K562 (cell line): ENCODE data around the gene FUT6. TPM values are rescaled to one million over a fixed set of nuclear protein-coding genes. Genes with fewer than 3 reads are reported as not detected.
A peak's percentile ranks its signal among the peaks of the same experiment; 100 is the strongest.

Experiments
- ATF7 ChIP-seq: fragments of 450-650 bp; IDR thresholded peaks from 2 replicates; pipeline ENCODE4 v1.7.1; 2014; ENCODE audit warnings: mild to moderate bottlenecking, moderate library complexity
- CBX1 ChIP-seq: sonication (generic); IDR thresholded peaks from 2 replicates; pipeline ENCODE4 v1.6.1; 2016; ENCODE audit warnings: antibody characterized with exemption, low read depth, mild to moderate bottlenecking
- CCAR2 ChIP-seq: fragments of 200-400 bp; formaldehyde crosslinking; IDR thresholded peaks from 2 replicates; pipeline ENCODE4 v1.6.1; 2017; ENCODE audit warnings: mild to moderate bottlenecking, low read depth, low read length
- DPF2 ChIP-seq: fragments of 450-650 bp; IDR thresholded peaks from 2 replicates; pipeline ENCODE4 v1.6.1; 2016
- GABPB1 ChIP-seq: sonication (generic); formaldehyde crosslinking; IDR thresholded peaks from 2 replicates; pipeline ENCODE4 v1.8.0; 2022; ENCODE audit warnings: mild to moderate bottlenecking, missing genetic modification reagents
- HDAC1 ChIP-seq, 2 experiments: fragments of 450-650 bp; IDR thresholded peaks; 2 replicates each; pipeline ENCODE4 v1.6.1; 2016 to 2017; ENCODE audit warnings: inconsistent platforms in 1 of 2, mild to moderate bottlenecking in 1 of 2, moderate library complexity in 1 of 2
- KAT8 ChIP-seq: fragments of 450-650 bp; IDR thresholded peaks from 2 replicates; pipeline ENCODE4 v1.6.1; 2016; ENCODE audit warnings: low read depth, mild to moderate bottlenecking
- MIER1 ChIP-seq: fragments of 450-650 bp; IDR thresholded peaks from 2 replicates; pipeline ENCODE4 v1.6.1; 2016; ENCODE audit warnings: antibody characterized with exemption, mild to moderate bottlenecking, low read depth
- RBFOX2 ChIP-seq: fragments of 200-400 bp; formaldehyde crosslinking; IDR thresholded peaks from 2 replicates; pipeline ENCODE4 v1.6.1; 2017; ENCODE audit warnings: low read depth, mild to moderate bottlenecking, low read length, moderate library complexity
- RBM39 ChIP-seq: fragments of 200-400 bp; formaldehyde crosslinking; optimal IDR thresholded peaks from 2 replicates; pipeline ENCODE3; 2018; ENCODE audit warnings: low read depth, low read length
- SRSF7 ChIP-seq: fragments of 200-400 bp; formaldehyde crosslinking; optimal IDR thresholded peaks from 2 replicates; pipeline ENCODE3; 2017; ENCODE audit warnings: mild to moderate bottlenecking, low read depth, low read length
- TBP ChIP-seq: optimal IDR thresholded peaks from 2 replicates; pipeline ENCODE3; 2011; ENCODE audit warnings: low read depth, low read length, improper control_type of control experiment
- TEAD4 ChIP-seq, 2 experiments: sonication (generic) in 1 of 2; formaldehyde crosslinking in 1 of 2; IDR thresholded peaks; 2 replicates each; pipeline versions ENCODE4 v1.6.1 to v1.8.0; 2012 to 2022; ENCODE audit warnings: borderline replicate concordance in 1 of 2, inconsistent platforms in 1 of 2, low read length in 1 of 2, mild to moderate bottlenecking in 1 of 2, missing genetic modification reagents in 1 of 2
- XRCC4 ChIP-seq: IDR thresholded peaks from one replicate; pipeline ENCODE4 v1.6.1; 2011; ENCODE audit not compliant: insufficient read depth, insufficient read length; ENCODE audit errors: extremely low read depth
- ZBTB17 ChIP-seq: fragments of 450-650 bp; formaldehyde crosslinking; IDR thresholded peaks from 2 replicates; pipeline ENCODE4 v1.4.0; 2020; ENCODE audit warnings: mild to moderate bottlenecking
- ZNF140 ChIP-seq: fragments of 250-450 bp; sonication (Bioruptor Pico); IDR thresholded peaks from 2 replicates; pipeline ENCODE4 v1.8.0; 2021; ENCODE audit warnings: moderate library complexity, mild to moderate bottlenecking, inconsistent platforms
- ZNF165 ChIP-seq: fragments of 250-450 bp; sonication (Bioruptor Pico); IDR thresholded peaks from 2 replicates; pipeline ENCODE4 v1.4.0; 2020; ENCODE audit warnings: borderline replicate concordance
- ZNF174 ChIP-seq: fragments of 250-450 bp; sonication (Bioruptor Pico); IDR thresholded peaks from 2 replicates; pipeline ENCODE4 v1.4.0; 2020; ENCODE audit warnings: mild to moderate bottlenecking
- ZNF253 ChIP-seq: fragments of 250-450 bp; sonication (Bioruptor Pico); conservative IDR thresholded peaks from 2 replicates; pipeline ENCODE4 v1.6.1; 2021; ENCODE audit warnings: mild to moderate bottlenecking
- ZNF282 ChIP-seq: sonication (generic); formaldehyde crosslinking; IDR thresholded peaks from 2 replicates; pipeline ENCODE4 v1.8.1; 2023; ENCODE audit warnings: missing genetic modification reagents
- ZNF57 ChIP-seq: fragments of 450-650 bp; formaldehyde crosslinking; IDR thresholded peaks from 2 replicates; pipeline ENCODE4 v1.4.0; 2020; ENCODE audit warnings: mild to moderate bottlenecking, moderate library complexity
- ZNF75A ChIP-seq: fragments of 450-650 bp; formaldehyde crosslinking; IDR thresholded peaks from 2 replicates; pipeline ENCODE4 v1.4.0; 2020; ENCODE audit warnings: mild to moderate bottlenecking
- polyA plus RNA-seq, 8 experiments: library from polyadenylated mRNA; depleted of rRNA in 4 of 8; stranded (reverse) in 5 of 8; unstranded in 3 of 8; fragments of >200 nt; fragmentation: Nextera tagmentation in 2 of 8; fragmentation: Illumina TruSeq in 1 of 8; extraction: Ambion mirVana in 2 of 8; extraction: Trizol in 1 of 8; gene quantifications; 2 replicates each; pipeline versions ENCODE4 v1.2.1 to v1.2.3, GENCODE V29; 2011 to 2014; ENCODE audit warnings: inconsistent platforms in 1 of 8, missing spikeins in 1 of 8
- total RNA-seq, 7 experiments: library from RNA; depleted of rRNA in 6 of 7; stranded (reverse); fragments of >200 nt in 6 of 7; fragmentation: Illumina TruSeq in 2 of 7; extraction: Trizol in 2 of 7; gene quantifications; 2 replicates each; pipeline versions ENCODE4 v1.2.1 to v1.2.3, GENCODE V29; 2011 to 2021; ENCODE audit warnings: low replicate concordance in 1 of 7
- TF ChIP-seq, protein P1 (sequence below): fragments of 200-800 bp; sonication (Bioruptor generic); IDR thresholded peaks from 2 replicates; pipeline ENCODE4 v1.6.1; 2017; ENCODE audit warnings: missing genetic modification characterization, missing compliant biosample characterization
- TF ChIP-seq, protein P2 (sequence below): fragments of 150-350 bp; conservative IDR thresholded peaks from 2 replicates; pipeline ENCODE4 v1.6.1; 2014; ENCODE audit warnings: low read length
- TF ChIP-seq, protein P3 (sequence below): sonication (generic); formaldehyde crosslinking; IDR thresholded peaks from 2 replicates; pipeline ENCODE4 v1.8.0; 2023; ENCODE audit warnings: mild to moderate bottlenecking, missing genetic modification reagents

FUT6 gene
- total and polyA plus RNA-seq, 9 of the 15 experiments (the other 6 are each of a cell fraction or from before 2014, with no cell fraction given), result 0.04 TPM; not detected in 8

DNA sequence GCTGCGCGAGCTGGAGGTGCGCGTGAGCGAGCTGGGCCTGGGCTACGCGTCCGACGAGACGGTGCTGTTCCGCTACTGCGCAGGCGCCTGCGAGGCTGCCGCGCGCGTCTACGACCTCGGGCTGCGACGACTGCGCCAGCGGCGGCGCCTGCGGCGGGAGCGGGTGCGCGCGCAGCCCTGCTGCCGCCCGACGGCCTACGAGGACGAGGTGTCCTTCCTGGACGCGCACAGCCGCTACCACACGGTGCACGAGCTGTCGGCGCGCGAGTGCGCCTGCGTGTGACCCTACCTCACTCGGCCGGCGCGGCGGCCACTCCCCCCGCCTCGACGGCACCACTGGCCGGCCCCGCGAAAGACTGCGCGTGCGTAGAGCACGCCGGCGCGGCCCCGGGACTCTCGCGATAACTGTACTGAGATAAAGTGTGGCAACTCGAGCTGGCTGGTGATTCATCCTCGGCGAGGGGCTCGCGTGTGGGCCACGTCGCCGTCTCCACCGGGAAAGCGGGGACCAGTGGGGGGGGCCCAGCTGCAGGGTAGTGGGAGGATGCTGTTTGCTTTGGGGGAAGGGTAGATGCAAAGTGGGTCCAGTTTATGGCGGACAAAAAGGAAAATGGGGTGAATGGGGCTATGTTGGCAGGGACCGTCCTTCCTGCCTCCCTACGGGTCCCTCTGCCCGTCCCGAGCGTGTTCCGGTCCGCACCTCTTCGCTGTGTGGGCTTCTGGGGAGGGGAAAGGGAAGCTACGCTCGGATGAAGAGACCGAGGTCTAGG is 11.4 kb downstream of the FUT6 start (continued):
- TF ChIP-seq, protein P1, sequence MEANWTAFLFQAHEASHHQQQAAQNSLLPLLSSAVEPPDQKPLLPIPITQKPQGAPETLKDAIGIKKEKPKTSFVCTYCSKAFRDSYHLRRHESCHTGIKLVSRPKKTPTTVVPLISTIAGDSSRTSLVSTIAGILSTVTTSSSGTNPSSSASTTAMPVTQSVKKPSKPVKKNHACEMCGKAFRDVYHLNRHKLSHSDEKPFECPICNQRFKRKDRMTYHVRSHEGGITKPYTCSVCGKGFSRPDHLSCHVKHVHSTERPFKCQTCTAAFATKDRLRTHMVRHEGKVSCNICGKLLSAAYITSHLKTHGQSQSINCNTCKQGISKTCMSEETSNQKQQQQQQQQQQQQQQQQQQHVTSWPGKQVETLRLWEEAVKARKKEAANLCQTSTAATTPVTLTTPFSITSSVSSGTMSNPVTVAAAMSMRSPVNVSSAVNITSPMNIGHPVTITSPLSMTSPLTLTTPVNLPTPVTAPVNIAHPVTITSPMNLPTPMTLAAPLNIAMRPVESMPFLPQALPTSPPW (CRISPR knock-in tag), result peak; percentile 91
- TF ChIP-seq ATF7, result peak; percentile 90
- TF ChIP-seq DPF2, result peak; percentile 95
- peak; percentile 91 for TF ChIP-seq CBX1
- peak; percentile 100 for TF ChIP-seq RBFOX2
- TF ChIP-seq TBP, result peak; percentile 97
- TF ChIP-seq ZNF253 (CRISPR knock-in tag), result no peak
- TF ChIP-seq ZNF282 (CRISPR knock-in tag), result no peak
- no peak for TF ChIP-seq ZNF165 (CRISPR knock-in tag)
- TF ChIP-seq ZBTB17, result peak; percentile 75
- TF ChIP-seq HDAC1 (IDR thresholded peaks at IDR 0.05), result peak in 1 of 2 experiments; percentile 77; a peak in 2 of 4 replicates
- peak; percentile 21; the same call in 1 of the 2 replicates for TF ChIP-seq TEAD4 (IDR thresholded peaks at IDR 0.05; ENCODE audit: low read length)
- TF ChIP-seq TEAD4 (CRISPR knock-in tag; IDR thresholded peaks at IDR 0.05; ENCODE audit: borderline replicate concordance), result no peak
- 0 out of 2 replicates have a peak, but pooled peaks have one; percentile 29 for TF ChIP-seq ZNF75A (CRISPR knock-in tag)
- TF ChIP-seq SRSF7, result no peak
- TF ChIP-seq ZNF174 (CRISPR knock-in tag), result no peak
- TF ChIP-seq, protein P2, sequence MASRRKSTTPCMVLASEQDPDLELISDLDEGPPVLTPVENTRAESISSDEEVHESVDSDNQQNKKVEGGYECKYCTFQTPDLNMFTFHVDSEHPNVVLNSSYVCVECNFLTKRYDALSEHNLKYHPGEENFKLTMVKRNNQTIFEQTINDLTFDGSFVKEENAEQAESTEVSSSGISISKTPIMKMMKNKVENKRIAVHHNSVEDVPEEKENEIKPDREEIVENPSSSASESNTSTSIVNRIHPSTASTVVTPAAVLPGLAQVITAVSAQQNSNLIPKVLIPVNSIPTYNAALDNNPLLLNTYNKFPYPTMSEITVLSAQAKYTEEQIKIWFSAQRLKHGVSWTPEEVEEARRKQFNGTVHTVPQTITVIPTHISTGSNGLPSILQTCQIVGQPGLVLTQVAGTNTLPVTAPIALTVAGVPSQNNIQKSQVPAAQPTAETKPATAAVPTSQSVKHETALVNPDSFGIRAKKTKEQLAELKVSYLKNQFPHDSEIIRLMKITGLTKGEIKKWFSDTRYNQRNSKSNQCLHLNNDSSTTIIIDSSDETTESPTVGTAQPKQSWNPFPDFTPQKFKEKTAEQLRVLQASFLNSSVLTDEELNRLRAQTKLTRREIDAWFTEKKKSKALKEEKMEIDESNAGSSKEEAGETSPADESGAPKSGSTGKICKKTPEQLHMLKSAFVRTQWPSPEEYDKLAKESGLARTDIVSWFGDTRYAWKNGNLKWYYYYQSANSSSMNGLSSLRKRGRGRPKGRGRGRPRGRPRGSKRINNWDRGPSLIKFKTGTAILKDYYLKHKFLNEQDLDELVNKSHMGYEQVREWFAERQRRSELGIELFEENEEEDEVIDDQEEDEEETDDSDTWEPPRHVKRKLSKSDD, result 0 out of 2 replicates have a peak, but pooled peaks have one; percentile 90
- no peak for TF ChIP-seq ZNF57 (CRISPR knock-in tag)
- TF ChIP-seq XRCC4, result no peak
- TF ChIP-seq MIER1, result no peak
- no peak for TF ChIP-seq KAT8
- TF ChIP-seq ZNF140 (CRISPR knock-in tag), result no peak
- TF ChIP-seq, protein P3, sequence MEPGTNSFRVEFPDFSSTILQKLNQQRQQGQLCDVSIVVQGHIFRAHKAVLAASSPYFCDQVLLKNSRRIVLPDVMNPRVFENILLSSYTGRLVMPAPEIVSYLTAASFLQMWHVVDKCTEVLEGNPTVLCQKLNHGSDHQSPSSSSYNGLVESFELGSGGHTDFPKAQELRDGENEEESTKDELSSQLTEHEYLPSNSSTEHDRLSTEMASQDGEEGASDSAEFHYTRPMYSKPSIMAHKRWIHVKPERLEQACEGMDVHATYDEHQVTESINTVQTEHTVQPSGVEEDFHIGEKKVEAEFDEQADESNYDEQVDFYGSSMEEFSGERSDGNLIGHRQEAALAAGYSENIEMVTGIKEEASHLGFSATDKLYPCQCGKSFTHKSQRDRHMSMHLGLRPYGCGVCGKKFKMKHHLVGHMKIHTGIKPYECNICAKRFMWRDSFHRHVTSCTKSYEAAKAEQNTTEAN (CRISPR knock-in tag), result no peak
- TF ChIP-seq RBM39, result peak; percentile 82
- no peak for TF ChIP-seq CCAR2
- peak; percentile 62 for TF ChIP-seq GABPB1 (CRISPR knock-in tag)
